Frontal cortex (tissue), 4 donors: ENCODE data around the gene STK11. TPM values are rescaled to one million over a fixed set of nuclear protein-coding genes. Genes with fewer than 3 reads are reported as not detected.

ENCODE experiments used
- DNase-seq, 2 donors: peaks; one replicate each; pipeline ENCODE4 v3.0.0; 2012; ENCODE audit warnings: low spot score in 2 of 2
- FAIRE-seq: peaks from 2 replicates; lab custom pipeline; 2012; peaks lifted over from hg19 to GRCh38; lab: Jason Lieb, UNC
- total RNA-seq: library from RNA; depleted of rRNA; stranded (reverse); fragments of >200 nt; gene quantifications from one replicate; pipeline ENCODE4 v1.2.3, GENCODE V29; 2014
- donor health status: control.
- donor health status: control.
- donor health status: control.

Gene STK11
- total RNA-seq, 1 donor from 2014 or later = 45.7 TPM

DNA sequence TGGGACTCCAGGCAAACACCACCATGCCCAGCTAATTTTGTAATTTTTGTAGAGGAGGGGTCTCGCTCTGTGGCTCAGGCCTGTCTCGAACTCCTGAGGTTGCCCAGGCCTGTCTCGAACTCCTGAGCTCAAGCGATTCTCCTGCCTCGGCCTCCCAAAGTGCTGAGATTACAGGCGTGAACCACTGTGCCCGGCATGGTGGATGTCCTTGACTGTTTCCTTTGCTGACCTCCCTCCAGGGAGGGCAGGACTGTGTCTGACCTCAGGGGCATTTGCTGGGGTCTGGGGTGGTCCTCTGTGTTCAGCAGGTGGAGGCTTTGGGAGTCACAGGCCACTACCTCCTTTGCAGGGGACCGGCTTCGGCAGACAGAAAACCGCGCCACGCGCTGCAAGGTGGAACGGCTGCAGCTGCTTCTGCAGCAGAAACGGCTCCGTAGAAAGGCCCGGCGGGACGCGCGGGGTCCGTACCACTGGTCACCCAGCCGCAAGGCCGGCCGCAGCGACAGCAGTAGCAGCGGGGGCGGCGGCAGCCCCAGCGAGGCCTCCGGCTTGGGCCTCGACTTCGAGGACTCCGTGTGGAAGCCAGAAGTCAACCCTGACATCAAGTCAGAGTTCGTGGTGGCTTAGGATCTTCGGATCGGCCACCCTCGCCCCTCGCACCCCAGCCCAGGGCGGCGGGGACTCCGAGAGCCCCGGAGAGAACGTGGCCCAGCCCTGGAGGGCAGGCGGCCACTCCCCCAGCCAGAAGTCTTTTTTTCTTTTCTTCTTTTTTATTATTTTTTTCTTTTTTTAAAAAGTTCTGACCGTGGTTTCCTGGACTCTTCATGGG is 51.3 kb downstream of the STK11 start:
- DNase-seq = no peak
- FAIRE-seq = no peak

DNA sequence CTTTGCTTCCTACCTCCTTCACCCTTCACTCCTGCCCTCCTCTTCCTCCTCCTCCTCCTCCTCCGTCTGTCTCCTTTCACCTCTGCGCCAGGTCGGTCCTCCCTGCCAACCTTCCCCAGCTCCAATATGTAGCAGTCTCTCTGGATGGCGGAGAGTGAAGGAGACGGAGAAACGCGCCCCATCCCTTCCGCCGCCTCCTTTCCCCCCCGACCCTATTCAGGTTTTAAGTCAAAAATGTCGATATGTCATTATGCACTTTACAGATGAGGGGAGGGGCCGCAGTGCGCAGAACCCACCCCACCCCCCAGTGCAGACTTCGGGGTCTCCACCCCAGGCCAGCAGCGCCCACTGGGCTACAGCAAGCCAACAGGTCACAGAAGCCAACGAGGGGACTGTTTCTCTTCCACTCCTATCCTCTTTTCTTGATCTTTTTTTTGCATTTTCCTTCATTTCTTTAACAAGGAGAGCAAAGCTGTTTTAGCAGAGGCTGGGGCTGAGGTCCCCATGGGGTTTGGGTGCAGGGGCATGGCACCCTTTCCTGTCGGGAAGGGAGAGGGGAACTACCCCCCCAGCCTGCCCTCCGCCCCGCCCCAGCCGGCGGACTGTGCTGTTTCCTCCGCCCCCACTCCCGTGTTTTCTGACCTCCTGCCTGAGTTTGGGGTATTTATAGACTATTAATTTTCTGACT is 52.0 kb downstream of the STK11 start:
- no peak for DNase-seq

DNA sequence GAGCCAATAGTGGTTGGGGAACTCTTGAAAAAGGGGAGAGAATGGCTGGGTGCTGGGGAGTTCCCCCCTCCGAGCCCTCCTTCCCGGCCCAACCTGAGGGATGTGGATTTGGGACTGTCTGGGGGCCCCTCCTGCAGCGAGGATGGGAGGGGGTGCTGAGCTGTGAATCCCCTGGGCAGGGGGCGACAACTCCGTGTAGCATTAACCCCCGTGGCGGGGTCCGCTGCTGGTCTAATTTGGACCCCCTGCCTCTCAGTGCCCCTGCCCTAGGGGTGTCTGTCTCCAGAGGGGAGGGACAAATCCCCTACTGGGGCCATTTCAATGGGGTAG is 52.5 kb downstream of the STK11 start:
- no peak for DNase-seq
- FAIRE-seq = no peak

More for the DNA sequence above, 52.0 kb downstream of the STK11 start:
- no peak for FAIRE-seq

DNA sequence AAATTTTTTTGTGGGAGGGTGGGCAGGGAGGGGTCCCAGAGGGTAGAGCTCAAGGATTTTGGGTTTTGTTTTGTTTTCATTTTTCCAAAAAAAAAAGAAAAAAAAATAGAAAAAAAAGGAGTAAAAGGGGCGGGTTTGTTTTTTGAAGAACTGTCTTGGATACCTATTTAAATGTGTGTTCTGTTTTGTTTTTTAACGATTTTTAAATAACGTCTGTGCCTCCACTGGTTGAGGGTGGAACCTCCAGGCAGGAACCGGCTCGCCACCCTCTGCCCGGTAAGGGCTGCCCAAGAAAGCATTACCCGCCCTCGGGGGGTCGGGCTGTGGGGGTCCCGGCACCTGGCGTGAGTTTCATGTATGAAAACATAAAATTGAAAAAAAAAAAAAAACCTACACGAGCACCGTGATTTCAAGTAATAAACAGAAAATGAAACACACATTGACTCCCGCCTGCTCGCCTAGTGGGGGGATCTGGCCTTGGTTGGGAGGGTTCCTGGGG is 53.2 kb downstream of the STK11 start:
- FAIRE-seq = no peak

DNA sequence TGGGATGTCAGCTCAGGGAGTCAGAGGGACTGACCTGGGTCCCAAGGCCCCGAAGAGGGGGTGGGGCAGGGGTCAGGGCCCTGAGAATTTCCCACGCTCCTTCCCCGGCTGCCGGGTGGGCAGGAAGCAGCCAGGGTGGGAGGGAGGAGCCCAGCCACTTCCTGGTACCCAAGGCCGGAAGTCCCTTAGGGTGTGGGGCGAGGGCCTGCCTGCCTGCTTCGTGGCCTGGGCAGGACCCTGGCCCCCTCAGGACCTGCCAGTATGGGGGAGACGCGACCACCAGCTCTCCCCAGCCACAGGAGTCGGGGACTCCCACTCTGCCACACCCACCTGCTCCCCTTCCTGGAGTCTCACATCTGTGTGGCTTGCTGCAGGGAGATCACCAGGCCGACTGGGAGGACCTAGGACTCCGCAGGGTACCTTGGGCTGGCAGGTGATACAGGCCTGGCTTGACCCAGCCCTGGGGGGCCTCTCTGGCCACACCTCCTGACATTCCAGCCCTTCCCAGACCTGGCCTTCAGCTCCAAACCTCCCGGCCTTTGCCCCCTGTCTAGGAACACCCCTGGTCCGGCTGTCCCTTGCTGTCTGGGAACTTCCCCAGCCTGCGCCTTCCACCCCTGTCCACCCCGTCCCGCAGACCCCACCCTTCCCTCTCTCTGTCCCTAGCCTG is 53.8 kb downstream of the STK11 start:
- FAIRE-seq = no peak
- DNase-seq = no peak

More for the DNA sequence above, 53.2 kb downstream of the STK11 start:
- DNase-seq = no peak

DNA sequence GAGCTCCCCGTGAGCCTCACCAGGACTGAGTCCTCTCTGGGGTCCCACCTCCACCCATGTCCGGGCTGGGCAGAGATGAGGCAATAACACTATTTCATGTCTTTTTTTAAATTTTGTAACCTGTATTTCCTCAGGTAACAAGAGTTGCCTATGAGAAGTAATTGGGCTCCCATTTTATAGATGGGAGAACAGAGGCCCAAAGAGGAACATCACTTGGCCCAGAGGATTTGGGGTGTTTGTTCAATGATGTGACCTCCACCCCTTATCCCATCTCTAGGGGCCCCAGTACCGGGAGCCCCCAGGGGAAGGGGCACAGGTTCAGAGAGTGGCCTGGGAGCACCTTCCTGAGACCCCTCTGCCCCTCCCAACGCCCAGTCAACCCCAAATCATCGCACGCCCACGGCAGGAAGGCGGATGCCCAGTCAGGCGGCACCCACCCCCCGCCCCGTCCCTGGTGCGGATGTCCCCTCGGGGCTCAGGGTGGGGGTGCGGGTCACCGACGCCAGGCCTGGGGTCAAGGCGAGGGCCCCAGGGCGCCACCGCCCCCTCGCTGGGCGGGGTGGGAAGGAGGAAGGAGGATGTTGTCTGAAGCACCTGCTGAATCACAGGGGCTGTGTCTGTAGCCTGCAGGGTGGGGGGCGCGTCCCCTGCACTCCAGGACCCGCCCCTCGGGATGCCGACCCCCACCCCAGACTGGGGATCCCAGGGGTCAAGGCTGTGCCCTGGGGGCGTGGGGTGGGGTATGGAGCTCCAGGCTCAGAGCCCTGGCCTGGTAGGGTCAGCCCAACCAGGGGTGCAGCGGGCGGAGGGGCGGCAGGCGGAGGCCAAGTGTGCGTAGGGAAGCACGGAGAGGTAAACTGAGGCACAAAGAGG is 54.5 kb downstream of the STK11 start:
- FAIRE-seq = no peak
- no peak for DNase-seq

DNA sequence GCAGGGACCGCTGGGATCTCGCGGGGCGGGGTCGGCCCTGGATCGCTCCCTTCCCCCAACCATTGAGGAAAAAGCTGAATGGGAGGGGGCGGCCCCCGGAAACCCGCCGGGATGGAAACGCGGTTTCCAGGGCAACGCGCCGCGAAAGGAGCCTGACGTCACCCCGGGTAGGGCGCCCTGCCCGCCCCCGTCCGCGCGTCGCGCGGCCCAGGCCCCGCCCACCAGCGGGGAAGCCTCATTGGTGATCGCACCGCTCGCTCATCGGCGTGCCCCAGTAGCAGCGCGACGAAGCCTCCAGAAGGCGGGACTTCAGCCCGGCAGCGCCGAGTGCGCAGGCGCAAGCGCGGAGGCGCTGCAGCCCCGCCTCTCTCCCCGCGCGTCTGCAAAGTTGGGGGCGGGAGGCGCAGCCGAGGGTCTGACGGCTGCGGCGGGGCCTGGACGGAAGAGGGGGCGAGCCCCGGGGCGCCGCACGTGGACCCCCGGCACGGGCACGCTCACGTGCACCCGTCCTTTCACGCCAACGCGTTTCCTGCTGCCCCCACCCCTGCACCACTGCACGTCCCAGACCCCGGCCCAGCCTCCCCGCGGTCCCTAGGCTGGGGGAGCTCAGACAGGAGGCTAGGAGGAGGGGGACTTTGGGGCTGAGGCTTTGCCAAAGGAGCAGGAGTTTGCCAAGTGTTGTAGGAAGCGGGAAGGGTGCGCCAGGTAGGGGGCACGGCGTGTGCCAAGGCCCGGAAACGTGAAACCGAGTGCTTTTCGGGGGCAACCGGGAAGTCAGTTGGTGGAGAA is 55.4 kb downstream of the STK11 start:
- DNase-seq (peak; percentile 99), FAIRE-seq (no peak)

DNA sequence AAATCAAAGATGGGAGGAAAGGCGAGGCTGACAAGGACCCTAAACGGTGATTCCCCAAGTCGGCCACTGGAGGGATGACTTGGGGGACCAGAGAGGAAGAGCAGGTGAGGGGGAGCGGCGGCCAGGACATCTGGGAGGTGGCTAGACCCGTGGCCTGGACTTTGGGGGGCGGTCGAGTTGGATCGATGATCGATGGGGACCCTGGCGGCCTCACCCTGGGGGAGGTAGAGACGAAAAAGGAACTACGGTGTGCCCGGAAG is 55.9 kb downstream of the STK11 start:
- FAIRE-seq (no peak), DNase-seq (no peak)

DNA sequence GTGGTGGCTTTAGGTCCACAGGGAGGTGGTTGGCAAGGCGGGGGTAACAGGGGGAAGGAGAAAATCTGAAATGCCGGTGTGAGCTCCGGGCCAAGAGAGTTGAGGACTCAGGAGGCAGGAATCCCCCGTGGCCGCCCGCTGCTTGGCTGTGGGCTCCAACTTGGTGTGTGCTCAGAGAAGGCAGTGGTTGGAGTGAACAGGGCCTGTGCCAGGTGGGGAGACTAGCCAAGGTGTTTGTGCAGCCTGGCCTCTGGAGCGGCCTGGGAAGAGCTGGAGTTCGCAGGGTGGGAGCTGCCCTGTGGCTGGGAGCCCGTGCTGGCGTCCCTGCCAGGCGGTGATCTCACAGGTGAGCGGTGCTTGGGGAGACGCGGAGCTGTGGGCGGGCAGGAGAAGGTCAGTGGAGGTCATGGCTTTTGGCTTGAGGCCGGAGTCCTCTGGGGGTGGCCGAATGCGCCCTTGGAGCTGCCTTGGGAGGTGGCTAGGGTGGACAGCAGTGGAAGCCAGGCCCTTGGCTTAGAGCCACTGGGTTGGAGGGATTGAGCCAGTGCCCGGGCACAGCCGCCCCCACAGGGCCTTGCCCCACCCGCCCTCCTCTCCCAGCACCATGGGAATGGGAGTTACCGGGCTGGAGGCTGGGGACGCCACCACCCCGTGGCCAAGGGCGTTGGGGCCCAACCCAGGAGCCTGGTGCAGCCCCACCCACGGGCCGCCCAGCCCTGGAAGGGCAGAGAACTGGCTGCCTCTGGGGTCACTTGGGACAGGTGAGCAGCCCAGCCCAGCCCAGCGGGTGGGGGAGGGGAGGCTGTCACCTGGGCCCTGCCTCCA is 56.4 kb downstream of the STK11 start:
- DNase-seq (no peak), FAIRE-seq (no peak)

DNA sequence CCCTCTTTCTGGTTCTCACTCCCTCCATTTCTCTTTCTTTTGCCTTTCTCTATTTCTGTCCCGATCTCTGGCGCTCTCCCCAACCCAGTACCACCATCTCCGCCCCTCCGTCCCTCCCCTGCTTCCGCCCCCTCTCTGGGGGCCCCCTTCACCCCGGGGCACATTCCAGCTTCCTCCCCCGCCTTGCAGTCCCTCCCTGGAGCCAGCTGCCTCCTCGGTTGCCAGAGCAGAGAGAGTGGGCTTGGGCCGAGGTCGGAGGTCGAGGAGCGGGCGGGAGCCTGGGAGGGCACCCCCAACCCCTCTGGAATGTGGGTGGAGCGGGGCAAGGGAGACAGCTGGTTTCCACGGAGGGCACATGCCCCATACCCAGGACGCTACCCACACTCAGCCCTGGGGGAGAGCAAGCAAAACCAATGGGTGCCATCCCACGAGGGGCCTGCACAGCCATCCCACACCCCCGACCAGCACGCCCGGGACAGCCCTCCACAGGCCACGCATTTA is 57.1 kb downstream of the STK11 start:
- DNase-seq (no peak), FAIRE-seq (no peak)

DNA sequence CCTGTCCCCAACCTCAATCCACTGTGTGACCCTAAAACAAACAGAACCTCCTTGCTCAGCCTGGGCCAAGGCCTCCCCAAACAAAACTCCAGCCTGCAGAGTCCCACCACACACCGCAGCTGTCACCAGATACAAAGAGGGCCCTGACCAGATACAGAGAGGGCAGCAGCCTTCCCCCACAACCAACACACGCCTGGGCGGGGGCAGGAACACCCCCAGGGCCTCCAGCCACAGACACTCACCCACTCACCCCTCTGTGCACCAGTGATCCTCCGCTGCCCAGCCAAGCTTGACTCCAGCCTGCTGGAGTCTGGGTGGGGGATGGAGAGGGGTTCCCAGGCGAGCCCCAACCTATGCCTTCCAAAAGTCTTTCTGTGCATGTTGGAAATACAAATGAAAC is 57.6 kb downstream of the STK11 start:
- no peak for FAIRE-seq
- no peak for DNase-seq

DNA sequence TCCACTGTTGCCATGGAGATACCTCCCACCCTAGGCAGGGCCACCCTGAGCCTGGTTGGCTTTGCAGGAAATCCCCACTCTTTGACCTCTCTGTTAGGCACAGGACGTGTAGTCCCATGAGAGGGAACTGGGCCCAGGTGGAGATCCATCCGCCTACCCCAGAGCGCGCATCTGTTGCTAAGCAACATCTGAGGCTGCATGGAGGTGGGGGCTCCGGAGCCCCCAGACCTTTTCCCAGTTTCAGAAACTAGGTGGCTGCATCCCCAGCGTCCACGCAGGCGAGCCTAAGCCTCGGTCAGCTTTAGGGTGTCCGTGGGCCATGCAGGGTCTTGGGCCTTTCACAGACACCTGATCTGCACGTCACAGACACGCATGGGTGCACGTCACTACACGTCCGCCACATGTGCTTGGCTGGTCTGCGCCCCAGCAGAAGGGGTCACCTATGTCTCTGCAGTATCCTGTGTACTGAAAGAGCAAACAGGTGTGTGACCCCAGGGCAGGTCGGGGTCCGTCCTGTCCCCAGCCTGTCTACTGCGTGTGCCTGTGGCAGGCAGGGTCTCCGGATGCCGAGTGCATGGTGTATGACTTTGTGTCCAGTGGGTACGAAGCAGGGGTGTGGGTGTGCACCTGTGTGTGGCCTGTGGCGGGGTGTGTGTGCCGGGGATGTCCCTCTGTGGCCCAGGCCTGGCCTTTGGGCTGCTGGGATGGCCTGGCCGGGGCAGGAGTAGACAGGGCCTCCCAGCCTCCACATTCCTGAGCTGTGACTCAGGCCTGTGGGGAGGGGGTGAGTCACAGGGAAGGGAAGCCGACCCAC is 59.4 kb downstream of the STK11 start:
- FAIRE-seq (no peak), DNase-seq (no peak)

DNA sequence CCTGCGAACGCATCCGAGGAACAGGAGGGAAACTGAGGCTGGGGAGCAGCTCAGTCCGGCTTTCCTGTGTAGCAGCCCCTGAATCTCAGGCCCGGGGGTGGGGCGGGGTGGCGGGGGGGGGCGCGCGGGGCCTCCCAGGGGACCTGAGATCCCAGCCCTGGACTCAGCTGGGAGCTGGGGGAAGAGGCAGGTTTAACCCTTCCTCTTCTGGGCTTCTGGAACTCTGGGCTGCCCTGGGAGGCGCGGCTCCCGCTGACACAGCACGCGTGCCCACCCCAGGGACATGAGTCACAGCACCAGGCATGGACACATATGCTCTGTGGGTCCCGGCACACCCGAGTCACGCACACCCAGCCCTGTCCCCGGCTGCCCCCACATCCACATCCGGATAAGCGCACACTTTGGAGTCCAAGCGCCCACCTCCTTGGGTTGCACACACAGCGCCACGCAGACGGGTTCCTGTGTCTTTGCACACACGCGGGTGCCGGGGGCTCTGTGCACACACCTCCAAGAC is 60.1 kb downstream of the STK11 start:
- DNase-seq = no peak
- no peak for FAIRE-seq

DNA sequence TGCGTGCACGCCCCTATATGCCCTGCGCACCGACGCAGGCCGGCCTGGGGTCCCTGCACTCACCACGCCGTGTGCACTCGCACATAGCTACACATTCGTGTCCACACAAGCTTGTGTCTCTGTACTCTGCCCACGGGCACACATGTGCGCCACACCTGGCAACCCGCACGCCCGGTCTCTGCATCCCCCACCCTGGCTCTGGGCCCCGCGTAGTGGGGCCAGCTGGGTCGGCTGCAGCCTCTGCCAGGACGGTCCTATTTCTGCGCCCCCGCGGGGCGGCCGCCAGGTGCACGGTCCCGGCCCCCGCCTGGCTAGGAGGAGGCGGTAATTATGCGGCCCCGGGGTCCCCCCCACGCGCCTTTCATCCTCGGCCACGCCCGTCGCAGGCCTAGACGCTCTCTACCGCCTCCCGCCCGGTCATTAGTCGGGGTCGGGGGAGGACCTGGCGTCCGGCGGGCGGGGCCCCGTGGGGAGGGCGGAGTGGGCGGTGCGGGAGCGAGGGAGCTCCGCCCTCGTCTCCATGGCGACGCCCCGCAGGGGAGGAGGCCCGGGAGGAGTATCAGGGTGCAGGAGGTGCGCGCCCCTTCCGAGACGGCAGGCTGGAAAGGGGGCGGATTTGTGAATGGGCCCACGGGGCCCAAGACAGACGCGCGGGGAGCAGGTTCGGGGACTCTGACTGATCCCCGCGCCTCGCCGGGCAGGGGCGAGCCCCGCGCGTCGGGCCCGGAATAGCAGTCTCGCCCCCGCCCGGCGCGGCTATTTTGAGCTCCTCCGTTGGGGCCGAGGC is 60.7 kb downstream of the STK11 start:
- DNase-seq (peak; percentile 85 to 86), FAIRE-seq (no peak)

DNA sequence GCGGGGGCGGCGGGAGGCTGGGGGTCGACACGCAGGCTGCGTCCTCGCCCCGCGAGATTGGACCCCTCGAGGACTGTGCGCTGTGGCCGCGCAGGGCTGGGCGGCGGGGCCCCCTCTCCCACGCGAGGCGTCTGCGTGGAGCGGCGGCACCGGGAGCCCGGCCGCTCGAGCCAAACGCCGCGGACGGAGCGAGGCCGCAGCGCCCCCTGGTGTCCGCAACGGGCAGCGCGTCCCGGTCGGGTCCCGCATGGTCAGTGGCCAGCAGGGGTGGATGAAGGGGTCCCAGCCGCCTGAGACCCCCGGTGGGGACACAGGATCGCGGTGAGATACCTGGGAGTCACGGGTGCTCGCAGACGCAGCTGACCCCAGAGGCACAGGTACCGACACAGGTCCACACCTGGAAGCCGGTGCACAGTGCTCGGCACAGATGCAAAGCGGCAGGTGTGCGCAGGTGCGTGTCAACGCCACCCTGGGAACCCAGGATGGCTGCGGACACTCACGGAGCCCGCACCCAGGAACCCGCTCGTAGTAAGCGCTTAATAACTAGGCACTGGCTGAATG is 61.4 kb downstream of the STK11 start:
- FAIRE-seq (no peak), DNase-seq (peak; percentile 75 to 88)
